Measurements from ENCODE around the gene LRP1.
A peak's percentile ranks its signal among the peaks of the same experiment; 100 is the strongest.

Gene LRP1

DNA sequence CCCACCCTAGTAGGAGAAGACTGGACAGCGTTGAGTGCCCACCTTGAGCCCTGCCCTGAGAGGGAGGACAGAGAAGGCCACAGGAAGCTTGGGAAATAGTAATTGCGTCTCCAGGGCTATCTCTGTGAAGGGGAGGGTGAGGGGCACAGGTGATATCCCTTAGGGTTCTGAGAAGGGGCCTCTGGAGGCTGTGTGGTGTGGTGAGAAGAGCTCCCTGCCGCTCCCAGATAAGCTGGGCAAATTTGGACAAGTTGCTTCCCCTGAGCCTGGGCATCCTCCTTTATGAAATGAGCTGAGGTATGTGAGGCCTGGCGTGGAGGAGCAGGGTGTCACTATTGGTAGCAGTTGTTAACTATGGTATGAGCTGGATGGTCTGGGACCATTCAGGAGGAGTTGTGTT is 42.6 kb downstream of the LRP1 start:
- peaks cover 0 to 23% (median 5%) of the 10 kb centered on the region in 4 experiments for H3K4me1 ChIP-seq (ENCODE audit: control extremely low read depth in 1 of 4, control insufficient read depth in 4 of 4, insufficient read depth in 4 of 4, low read length in 3 of 4)
- no peaks in the 10 kb centered on the region for H3K36me3 ChIP-seq (ENCODE audit: control insufficient read depth in 4 of 4, insufficient read depth in 4 of 4, low read length in 3 of 4)
- no peak overlapping the region for H3K27ac ChIP-seq (ENCODE audit: insufficient read depth in 1 of 2, low read depth in 1 of 2, low read length in 2 of 2, poor library complexity in 1 of 2, severe bottlenecking in 2 of 2)
- no peak overlapping the region for H3K4me3 ChIP-seq (ENCODE audit: control insufficient read depth in 1 of 7, extremely low read depth in 1 of 7, insufficient read depth in 4 of 7, low read depth in 2 of 7, low read length in 6 of 7)
- peaks cover 0 to 1% (median 0%) of the 10 kb centered on the region in 5 experiments for H3K27me3 ChIP-seq (replicated peaks in 2 of 5; ENCODE audit: control insufficient read depth in 4 of 5, insufficient read depth in 5 of 5, low read length in 4 of 5)
- POLR2A ChIA-PET = no interaction called here
- no peak for DNase-seq
- no peaks in the 10 kb centered on the region for H3K9me3 ChIP-seq (ENCODE audit: control extremely low read depth in 1 of 5, control insufficient read depth in 4 of 5, insufficient read depth in 2 of 5, low read depth in 1 of 5, low read length in 4 of 5)
- WGBS (ENCODE audit: insufficient coverage) = 93% methylated on average over 3 of the region's 4 CpGs
- CTCF ChIA-PET = interaction anchor here (0.9 to 14.4 kb wide), 5 partner anchors 12 to 102 kb away, joined by 3 to 399 read pairs (median 5); partner anchors contain the start of gene LRP1

DNA sequence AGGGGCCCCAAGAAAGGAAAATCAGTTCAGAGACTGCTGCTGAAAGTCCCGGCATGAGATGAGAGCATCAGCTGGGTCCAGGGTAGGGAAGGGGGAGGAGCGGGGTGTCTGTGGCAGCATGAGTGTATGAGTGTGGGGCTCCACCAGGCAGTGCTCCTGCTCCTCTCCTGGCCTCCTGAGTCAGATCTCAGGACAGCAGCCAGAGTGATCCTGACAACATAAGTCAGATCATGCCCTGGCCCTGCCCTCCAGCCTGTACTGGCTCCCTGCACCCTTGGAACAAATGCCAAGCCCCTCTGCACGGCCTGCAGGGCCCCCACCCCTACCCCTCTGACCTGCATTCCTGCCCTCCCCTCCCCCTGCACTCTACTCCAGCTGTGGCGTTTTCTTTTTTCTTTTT is 43.4 kb downstream of the LRP1 start:
- H3K4me1 ChIP-seq (ENCODE audit: control extremely low read depth in 1 of 4, control insufficient read depth in 4 of 4, insufficient read depth in 4 of 4, low read length in 3 of 4) = peaks cover 0 to 23% (median 5%) of the 10 kb centered on the region in 4 experiments
- no peaks in the 10 kb centered on the region for H3K9me3 ChIP-seq (ENCODE audit: control extremely low read depth in 1 of 5, control insufficient read depth in 4 of 5, insufficient read depth in 2 of 5, low read depth in 1 of 5, low read length in 4 of 5)
- WGBS (ENCODE audit: insufficient coverage) = 85% methylated on average over 4 of the region's 4 CpGs
- H3K4me3 ChIP-seq (ENCODE audit: control insufficient read depth in 1 of 7, extremely low read depth in 1 of 7, insufficient read depth in 4 of 7, low read depth in 2 of 7, low read length in 6 of 7) = no peak overlapping the region
- H3K36me3 ChIP-seq (ENCODE audit: control insufficient read depth in 4 of 4, insufficient read depth in 4 of 4, low read length in 3 of 4) = no peaks in the 10 kb centered on the region
- ChIA-PET POLR2A (no interaction called here), CTCF (interaction anchor here (1.2 to 14.4 kb wide), 5 partner anchors 10 to 47 kb away, joined by 3 to 399 read pairs (median 12); partner anchors contain the start of gene LRP1)
- H3K27me3 ChIP-seq (replicated peaks in 2 of 5; ENCODE audit: control insufficient read depth in 4 of 5, insufficient read depth in 5 of 5, low read length in 4 of 5) = peaks cover 0 to 1% (median 0%) of the 10 kb centered on the region in 5 experiments
- no peak overlapping the region for H3K27ac ChIP-seq (ENCODE audit: insufficient read depth in 1 of 2, low read depth in 1 of 2, low read length in 2 of 2, poor library complexity in 1 of 2, severe bottlenecking in 2 of 2)
- no peak for DNase-seq

DNA sequence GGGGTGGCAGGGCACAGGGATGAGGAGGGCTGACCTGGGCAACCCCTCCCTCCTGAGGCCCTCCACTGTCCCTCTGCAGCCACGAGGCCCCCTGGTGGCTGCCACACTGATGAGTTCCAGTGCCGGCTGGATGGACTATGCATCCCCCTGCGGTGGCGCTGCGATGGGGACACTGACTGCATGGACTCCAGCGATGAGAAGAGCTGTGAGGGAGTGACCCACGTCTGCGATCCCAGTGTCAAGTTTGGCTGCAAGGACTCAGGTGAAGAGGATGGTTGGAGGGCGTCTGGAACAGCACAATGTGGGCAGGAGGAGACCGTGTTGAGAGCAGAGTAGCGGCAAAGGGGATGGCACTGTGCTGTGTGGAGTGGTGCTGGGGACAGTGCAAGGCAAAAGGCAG is 44.8 kb downstream of the LRP1 start:
- H3K4me1 ChIP-seq (ENCODE audit: control extremely low read depth in 1 of 4, control insufficient read depth in 4 of 4, insufficient read depth in 4 of 4, low read length in 3 of 4) = peaks cover 0 to 12% (median 1%) of the 10 kb centered on the region in 4 experiments
- H3K9me3 ChIP-seq (ENCODE audit: control extremely low read depth in 1 of 5, control insufficient read depth in 4 of 5, insufficient read depth in 2 of 5, low read depth in 1 of 5, low read length in 4 of 5) = no peaks in the 10 kb centered on the region
- peak; percentile 24 to 43 (median 38) for DNase-seq
- H3K27ac ChIP-seq (ENCODE audit: insufficient read depth in 1 of 2, low read depth in 1 of 2, low read length in 2 of 2, poor library complexity in 1 of 2, severe bottlenecking in 2 of 2) = no peak overlapping the region
- ChIA-PET CTCF (interaction anchor here (0.8 to 14.4 kb wide), 21 partner anchors 10 to 162 kb away, joined by 3 to 399 read pairs (median 4); partner anchors contain the start of genes LRP1 and LRP1-AS), POLR2A (no interaction called here)
- H3K36me3 ChIP-seq (ENCODE audit: control insufficient read depth in 4 of 4, insufficient read depth in 4 of 4, low read length in 3 of 4) = no peaks in the 10 kb centered on the region
- 71% methylated on average over 10 of the region's 11 CpGs for WGBS (ENCODE audit: insufficient coverage)
- H3K4me3 ChIP-seq (ENCODE audit: control insufficient read depth in 1 of 7, extremely low read depth in 1 of 7, insufficient read depth in 4 of 7, low read depth in 2 of 7, low read length in 6 of 7) = no peak overlapping the region
- peaks cover 0 to 1% (median 0%) of the 10 kb centered on the region in 5 experiments for H3K27me3 ChIP-seq (replicated peaks in 2 of 5; ENCODE audit: control insufficient read depth in 4 of 5, insufficient read depth in 5 of 5, low read length in 4 of 5)

DNA sequence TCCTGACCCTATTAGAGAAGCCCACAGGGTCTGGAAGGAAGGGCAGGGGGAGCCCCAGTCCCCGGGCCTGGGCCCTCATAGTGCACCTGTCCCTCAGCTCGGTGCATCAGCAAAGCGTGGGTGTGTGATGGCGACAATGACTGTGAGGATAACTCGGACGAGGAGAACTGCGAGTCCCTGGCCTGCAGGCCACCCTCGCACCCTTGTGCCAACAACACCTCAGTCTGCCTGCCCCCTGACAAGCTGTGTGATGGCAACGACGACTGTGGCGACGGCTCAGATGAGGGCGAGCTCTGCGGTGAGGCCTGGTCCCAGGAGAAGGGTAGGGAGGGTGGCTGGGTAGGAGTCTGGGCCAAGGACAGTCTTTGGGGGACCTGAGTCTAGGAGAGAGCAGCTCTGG is 45.4 kb downstream of the LRP1 start:
- Histone ChIP-seq H3K36me3 (ENCODE audit: control insufficient read depth in 4 of 4, insufficient read depth in 4 of 4, low read length in 3 of 4) (no peaks in the 10 kb centered on the region), H3K27ac (ENCODE audit: insufficient read depth in 1 of 2, low read depth in 1 of 2, low read length in 2 of 2, poor library complexity in 1 of 2, severe bottlenecking in 2 of 2) (no peak overlapping the region), H3K9me3 (ENCODE audit: control extremely low read depth in 1 of 5, control insufficient read depth in 4 of 5, insufficient read depth in 2 of 5, low read depth in 1 of 5, low read length in 4 of 5) (no peaks in the 10 kb centered on the region), H3K4me3 (ENCODE audit: control insufficient read depth in 1 of 7, extremely low read depth in 1 of 7, insufficient read depth in 4 of 7, low read depth in 2 of 7, low read length in 6 of 7) (no peak overlapping the region), H3K4me1 (ENCODE audit: control extremely low read depth in 1 of 4, control insufficient read depth in 4 of 4, insufficient read depth in 4 of 4, low read length in 3 of 4) (peaks cover 0 to 6% (median under 1%) of the 10 kb centered on the region in 4 experiments), H3K27me3 (replicated peaks in 2 of 5; ENCODE audit: control insufficient read depth in 4 of 5, insufficient read depth in 5 of 5, low read length in 4 of 5) (peaks cover 0 to 1% (median 0%) of the 10 kb centered on the region in 5 experiments)
- ChIA-PET POLR2A (interaction anchor here (1.1 kb wide), 1 partner anchor 49 kb away, joined by 3 read pairs; no protein-coding TSS in a partner anchor), CTCF (interaction anchor here (0.9 to 14.4 kb wide), 19 partner anchors 10 to 148 kb away, joined by 3 to 399 read pairs (median 4); partner anchors contain the start of genes LRP1 and LRP1-AS)
- DNase-seq = no peak
- 92% methylated on average over 5 of the region's 14 CpGs for WGBS (ENCODE audit: insufficient coverage)

DNA sequence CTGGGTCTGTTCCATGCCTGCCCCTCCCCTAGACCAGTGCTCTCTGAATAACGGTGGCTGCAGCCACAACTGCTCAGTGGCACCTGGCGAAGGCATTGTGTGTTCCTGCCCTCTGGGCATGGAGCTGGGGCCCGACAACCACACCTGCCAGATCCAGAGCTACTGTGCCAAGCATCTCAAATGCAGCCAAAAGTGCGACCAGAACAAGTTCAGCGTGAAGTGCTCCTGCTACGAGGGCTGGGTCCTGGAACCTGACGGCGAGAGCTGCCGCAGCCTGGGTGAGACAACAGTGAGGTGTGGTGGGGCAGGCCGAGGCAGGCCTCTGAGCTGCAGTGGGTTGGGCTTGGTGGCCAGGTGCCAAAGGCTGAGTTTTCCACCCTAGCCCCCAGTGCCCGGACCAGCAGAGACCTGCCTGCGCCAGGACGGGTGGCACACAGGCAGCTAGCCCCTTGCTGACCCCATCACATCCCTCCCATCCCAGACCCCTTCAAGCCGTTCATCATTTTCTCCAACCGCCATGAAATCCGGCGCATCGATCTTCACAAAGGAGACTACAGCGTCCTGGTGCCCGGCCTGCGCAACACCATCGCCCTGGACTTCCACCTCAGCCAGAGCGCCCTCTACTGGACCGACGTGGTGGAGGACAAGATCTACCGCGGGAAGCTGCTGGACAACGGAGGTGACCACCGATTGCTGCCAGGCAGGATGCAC is 47.3 kb downstream of the LRP1 start:
- ChIA-PET CTCF (interaction anchor here (0.7 to 14.4 kb wide), 19 partner anchors 9 to 170 kb away, joined by 3 to 399 read pairs (median 4); partner anchors contain the start of genes LRP1, LRP1-AS and STAT6), POLR2A (interaction anchor here (0.6 kb wide), 1 partner anchor 110 kb away, joined by 6 read pairs; no protein-coding TSS in a partner anchor)

DNA sequence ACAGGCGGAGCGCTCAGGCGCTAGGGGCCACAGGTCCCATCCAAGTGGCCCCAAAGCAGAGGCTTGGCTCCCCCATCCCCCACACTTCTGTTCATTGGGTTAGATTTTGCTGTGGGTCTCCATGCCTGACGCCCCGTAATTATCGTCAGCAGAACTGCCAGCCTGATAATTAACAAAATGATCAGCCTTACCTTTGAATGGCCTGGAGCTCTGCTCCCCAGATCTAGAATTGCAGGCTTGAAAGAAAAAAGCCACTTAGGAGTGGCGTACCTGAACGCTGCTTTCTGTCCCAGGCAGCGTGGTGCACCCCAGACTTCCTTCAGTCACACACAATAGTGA is 47.8 kb downstream of the LRP1 start:
- WGBS (ENCODE audit: insufficient coverage) = 92% methylated on average over 9 of the region's 9 CpGs

More for the DNA sequence above, 47.3 kb downstream of the LRP1 start:
- peak; percentile 18 to 50 (median 33) for DNase-seq
- Histone ChIP-seq H3K4me1 (ENCODE audit: control extremely low read depth in 1 of 4, control insufficient read depth in 4 of 4, insufficient read depth in 4 of 4, low read length in 3 of 4) (no peaks in the 10 kb centered on the region), H3K27me3 (replicated peaks in 2 of 5; ENCODE audit: control insufficient read depth in 4 of 5, insufficient read depth in 5 of 5, low read length in 4 of 5) (peaks cover 0 to 1% (median 0%) of the 10 kb centered on the region in 5 experiments), H3K27ac (ENCODE audit: insufficient read depth in 1 of 2, low read depth in 1 of 2, low read length in 2 of 2, poor library complexity in 1 of 2, severe bottlenecking in 2 of 2) (no peak overlapping the region), H3K9me3 (ENCODE audit: control extremely low read depth in 1 of 5, control insufficient read depth in 4 of 5, insufficient read depth in 2 of 5, low read depth in 1 of 5, low read length in 4 of 5) (no peaks in the 10 kb centered on the region), H3K36me3 (ENCODE audit: control insufficient read depth in 4 of 4, insufficient read depth in 4 of 4, low read length in 3 of 4) (no peaks in the 10 kb centered on the region), H3K4me3 (ENCODE audit: control insufficient read depth in 1 of 7, extremely low read depth in 1 of 7, insufficient read depth in 4 of 7, low read depth in 2 of 7, low read length in 6 of 7) (no peak overlapping the region)
- 75% methylated on average over 28 of the region's 29 CpGs for WGBS (ENCODE audit: insufficient coverage)

DNA sequence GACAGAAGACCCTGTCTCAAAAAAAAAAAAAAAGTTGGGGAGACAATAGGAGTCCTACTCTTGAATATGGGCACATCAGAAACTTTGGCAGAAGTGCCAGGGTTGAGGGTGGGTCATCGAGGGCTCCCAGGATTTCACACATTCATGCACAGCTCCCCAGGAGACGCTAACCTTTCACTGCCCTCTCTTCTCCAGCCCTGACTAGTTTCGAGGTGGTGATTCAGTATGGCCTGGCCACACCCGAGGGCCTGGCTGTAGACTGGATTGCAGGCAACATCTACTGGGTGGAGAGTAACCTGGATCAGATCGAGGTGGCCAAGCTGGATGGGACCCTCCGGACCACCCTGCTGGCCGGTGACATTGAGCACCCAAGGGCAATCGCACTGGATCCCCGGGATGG is 48.6 kb downstream of the LRP1 start:
- Histone ChIP-seq H3K27ac (ENCODE audit: insufficient read depth in 1 of 2, low read depth in 1 of 2, low read length in 2 of 2, poor library complexity in 1 of 2, severe bottlenecking in 2 of 2) (no peak overlapping the region), H3K27me3 (replicated peaks in 2 of 5; ENCODE audit: control insufficient read depth in 4 of 5, insufficient read depth in 5 of 5, low read length in 4 of 5) (peaks cover 0 to 2% (median 0%) of the 10 kb centered on the region in 5 experiments), H3K9me3 (ENCODE audit: control extremely low read depth in 1 of 5, control insufficient read depth in 4 of 5, insufficient read depth in 2 of 5, low read depth in 1 of 5, low read length in 4 of 5) (no peaks in the 10 kb centered on the region), H3K4me1 (ENCODE audit: control extremely low read depth in 1 of 4, control insufficient read depth in 4 of 4, insufficient read depth in 4 of 4, low read length in 3 of 4) (no peaks in the 10 kb centered on the region), H3K36me3 (ENCODE audit: control insufficient read depth in 4 of 4, insufficient read depth in 4 of 4, low read length in 3 of 4) (no peaks in the 10 kb centered on the region), H3K4me3 (ENCODE audit: control insufficient read depth in 1 of 7, extremely low read depth in 1 of 7, insufficient read depth in 4 of 7, low read depth in 2 of 7, low read length in 6 of 7) (no peak overlapping the region)
- DNase-seq = no peak
- WGBS (ENCODE audit: insufficient coverage) = 94% methylated on average over 9 of the region's 9 CpGs
- POLR2A ChIA-PET = no interaction called here
- CTCF ChIA-PET = interaction anchor here (0.6 to 14.4 kb wide), 9 partner anchors 9 to 125 kb away, joined by 3 to 399 read pairs (median 11); partner anchors contain the start of genes LRP1 and STAT6

More for the DNA sequence above, 47.8 kb downstream of the LRP1 start:
- ChIA-PET POLR2A (no interaction called here), CTCF (interaction anchor here (0.6 to 14.4 kb wide), 13 partner anchors 9 to 124 kb away, joined by 3 to 399 read pairs (median 7); partner anchors contain the start of genes LRP1 and STAT6)
- Histone ChIP-seq H3K9me3 (ENCODE audit: control extremely low read depth in 1 of 5, control insufficient read depth in 4 of 5, insufficient read depth in 2 of 5, low read depth in 1 of 5, low read length in 4 of 5) (no peaks in the 10 kb centered on the region), H3K27me3 (replicated peaks in 2 of 5; ENCODE audit: control insufficient read depth in 4 of 5, insufficient read depth in 5 of 5, low read length in 4 of 5) (peaks cover 0 to 1% (median 0%) of the 10 kb centered on the region in 5 experiments), H3K4me3 (ENCODE audit: control insufficient read depth in 1 of 7, extremely low read depth in 1 of 7, insufficient read depth in 4 of 7, low read depth in 2 of 7, low read length in 6 of 7) (no peak overlapping the region), H3K27ac (ENCODE audit: insufficient read depth in 1 of 2, low read depth in 1 of 2, low read length in 2 of 2, poor library complexity in 1 of 2, severe bottlenecking in 2 of 2) (no peak overlapping the region), H3K4me1 (ENCODE audit: control extremely low read depth in 1 of 4, control insufficient read depth in 4 of 4, insufficient read depth in 4 of 4, low read length in 3 of 4) (no peaks in the 10 kb centered on the region), H3K36me3 (ENCODE audit: control insufficient read depth in 4 of 4, insufficient read depth in 4 of 4, low read length in 3 of 4) (no peaks in the 10 kb centered on the region)
- DNase-seq = no peak
